Neural cell (in vitro differentiated cells): ENCODE data around the gene NPDC1. TPM values are rescaled to one million over a fixed set of nuclear protein-coding genes. Genes with fewer than 3 reads are reported as not detected.

Source experiments
- H2AFZ ChIP-seq: fragments of 200-600, 300-800 bp; sonication (generic), shearing (Covaris generic); 2 replicates; pipeline ENCODE4 v1.6.0; 2014; ENCODE audit warnings: low read depth, mild to moderate bottlenecking, antibody characterized with exemption, low read length, moderate library complexity
- H3F3A ChIP-seq: fragments of 200-600 bp; shearing (Covaris generic); 2 replicates; pipeline ENCODE4 v1.6.1; 2016; ENCODE audit warnings: mild to moderate bottlenecking, moderate library complexity, mixed read lengths, antibody characterized with exemption, low read length; ENCODE audit not compliant: insufficient read depth, poor library complexity, severe bottlenecking
- H3K27ac ChIP-seq: fragments of 200-600, 300-800 bp; sonication (generic), shearing (Covaris generic); 2 replicates; pipeline ENCODE4 v1.5.1; 2014; ENCODE audit warnings: mild to moderate bottlenecking, low read length, moderate library complexity
- H3K27me3 ChIP-seq: fragments of 300-800, 200-600 bp; sonication (generic), shearing (Covaris generic); 2 replicates; pipeline ENCODE4 v1.6.0; 2014; ENCODE audit warnings: mild to moderate bottlenecking, low read depth, low read length, moderate library complexity; ENCODE audit not compliant: insufficient read depth
- H3K36me3 ChIP-seq: fragments of 300-800, 200-600 bp; sonication (generic), shearing (Covaris generic); 2 replicates; pipeline ENCODE4 v1.5.1; 2014; ENCODE audit warnings: mild to moderate bottlenecking, antibody characterized with exemption, low read length, moderate library complexity; ENCODE audit not compliant: insufficient read depth
- H3K4me2 ChIP-seq: fragments of 300-800, 200-600 bp; sonication (generic), shearing (Covaris generic); 2 replicates; pipeline ENCODE4 v1.6.0; 2014; ENCODE audit warnings: mild to moderate bottlenecking, low read length
- H3K4me3 ChIP-seq: fragments of 300-800, 200-600 bp; sonication (generic), shearing (Covaris generic); 2 replicates; pipeline ENCODE4 v1.5.1; 2014; ENCODE audit warnings: mild to moderate bottlenecking, low read length, moderate library complexity
- H3K79me2 ChIP-seq: fragments of 200-600 bp; shearing (Covaris generic); replicated peaks from 2 replicates; pipeline ENCODE4 v1.6.0; 2014; ENCODE audit warnings: mild to moderate bottlenecking, low read length, moderate library complexity; ENCODE audit not compliant: insufficient read depth
- H3K9ac ChIP-seq: fragments of 300-800, 200-600 bp; sonication (generic), shearing (Covaris generic); 2 replicates; pipeline ENCODE4 v1.6.1; 2016; ENCODE audit warnings: mild to moderate bottlenecking, low read length, mixed read lengths
- H3K9me2 ChIP-seq: fragments of 200-600 bp; shearing (Covaris generic); 2 replicates; pipeline ENCODE4 v1.6.1; 2016; ENCODE audit warnings: mild to moderate bottlenecking, low read length, mixed read lengths; ENCODE audit not compliant: insufficient read depth
- H3K9me3 ChIP-seq: fragments of 200-600, 300-800 bp; sonication (generic), shearing (Covaris generic); 2 replicates; pipeline ENCODE4 v1.6.1; 2016; ENCODE audit warnings: mild to moderate bottlenecking, mixed run types, low read length, moderate library complexity, mixed read lengths
- H4K20me1 ChIP-seq: fragments of 200-600 bp; shearing (Covaris generic); 2 replicates; pipeline ENCODE4 v1.6.1; 2016; ENCODE audit warnings: mild to moderate bottlenecking, mixed run types; ENCODE audit not compliant: insufficient read depth
- CTCF ChIP-seq: fragments of 450-650 bp; IDR thresholded peaks from 2 replicates; pipeline ENCODE4 v1.5.1; 2014; ENCODE audit warnings: antibody characterized with exemption, mild to moderate bottlenecking, moderate library complexity; ENCODE audit not compliant: poor library complexity, severe bottlenecking
- EP300 ChIP-seq: fragments of 450-650 bp; conservative IDR thresholded peaks from 2 replicates; pipeline ENCODE4 v1.6.1; 2014; ENCODE audit warnings: antibody characterized with exemption, mild to moderate bottlenecking, moderate library complexity; ENCODE audit not compliant: poor library complexity, severe bottlenecking
- EZH2 ChIP-seq: fragments of 200-600, 300-800 bp; shearing (Covaris generic), sonication (generic); IDR thresholded peaks from 2 replicates; pipeline ENCODE4 v1.6.1; 2014; ENCODE audit warnings: antibody characterized with exemption, low read length, borderline replicate concordance, mild to moderate bottlenecking; ENCODE audit not compliant: insufficient read depth, poor library complexity, severe bottlenecking
- MXI1 ChIP-seq: fragments of 450-650 bp; conservative IDR thresholded peaks from 2 replicates; pipeline ENCODE4 v1.6.1; 2014; ENCODE audit warnings: antibody characterized with exemption, mild to moderate bottlenecking; ENCODE audit not compliant: poor library complexity, severe bottlenecking
- POLR2AphosphoS5 ChIP-seq: IDR thresholded peaks from 2 replicates; pipeline ENCODE4 v1.6.1; 2012
- RAD21 ChIP-seq: fragments of 450-650 bp; conservative IDR thresholded peaks from 2 replicates; pipeline ENCODE4 v1.6.1; 2014; ENCODE audit warnings: antibody characterized with exemption, mild to moderate bottlenecking, moderate library complexity
- REST ChIP-seq: IDR thresholded peaks from 2 replicates; pipeline ENCODE4 v1.6.1; 2012; ENCODE audit warnings: borderline replicate concordance
- SMC3 ChIP-seq: fragments of 450-650 bp; conservative IDR thresholded peaks from 2 replicates; pipeline ENCODE4 v1.6.1; 2014; ENCODE audit warnings: antibody characterized with exemption, mild to moderate bottlenecking, moderate library complexity; ENCODE audit not compliant: poor library complexity
- TAF1 ChIP-seq: IDR thresholded peaks from 2 replicates; pipeline ENCODE4 v1.6.1; 2012; ENCODE audit warnings: low read depth
- polyA plus RNA-seq: library from polyadenylated mRNA; depleted of rRNA; stranded (reverse); fragments of >200 nt; gene quantifications from 2 replicates; pipeline ENCODE4 v1.2.3, GENCODE V29; 2014

Gene NPDC1
- polyA plus RNA-seq, 1 donor from 2014 or later = 161 TPM

- Histone ChIP-seq H3K4me2 (no peak overlapping the region), H3K36me3 (no peaks in the 10 kb centered on the region), H3K9me3 (no peaks in the 10 kb centered on the region)
These were observed 11.6 kb upstream of the NPDC1 start for GRCh38 chr9:137057545-137057944.

DNA sequence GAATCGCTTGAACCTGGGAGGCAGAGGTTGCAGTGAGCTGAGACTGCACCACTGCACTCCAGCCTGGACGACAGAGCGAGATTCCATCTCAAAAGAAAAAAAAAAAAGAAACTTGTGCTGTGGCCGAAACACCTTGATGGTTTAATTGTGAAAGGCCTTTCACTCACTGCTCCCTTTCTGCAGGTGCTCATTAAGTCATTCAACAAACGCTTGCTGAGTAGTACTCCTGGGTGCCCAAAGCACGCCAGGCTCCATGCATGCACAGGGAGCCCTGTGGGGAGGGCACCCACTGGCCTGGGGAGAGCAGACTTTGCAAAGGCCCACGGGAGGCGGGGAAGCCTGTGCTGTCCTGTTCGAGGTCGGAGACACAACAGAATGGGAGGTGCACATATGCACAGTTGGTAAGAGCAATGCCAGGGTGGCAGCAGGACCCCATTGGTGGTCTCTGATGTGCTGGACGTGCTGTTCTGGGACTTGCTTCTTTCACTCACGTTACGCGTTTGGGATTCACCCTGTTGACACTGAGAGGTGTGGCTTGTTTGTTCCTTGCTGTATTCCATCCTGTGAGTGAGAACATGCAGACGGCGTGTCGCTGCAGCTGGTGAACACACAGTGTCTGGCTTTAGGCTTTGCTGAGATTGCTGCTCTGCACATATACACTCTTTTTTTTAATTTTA lies 10.9 kb upstream of the NPDC1 start:
- no peak overlapping the region for H3K9ac ChIP-seq
- TF ChIP-seq EP300 = no peak
- no peak for TF ChIP-seq EZH2
- no peak for TF ChIP-seq MXI1
- TF ChIP-seq RAD21 = no peak
- TF ChIP-seq REST = no peak

More at GRCh38 chr9:137057545-137057944, 11.6 kb upstream of the NPDC1 start:
- Histone ChIP-seq H3K9me2 (no peaks in the 10 kb centered on the region), H3K27me3 (peaks cover 31% of the 10 kb centered on the region), H3K9ac (no peak overlapping the region), H3K27ac (no peak overlapping the region), H3F3A (no peaks in the 10 kb centered on the region), H2AFZ (no peak overlapping the region), H4K20me1 (no peaks in the 10 kb centered on the region), H3K4me3 (no peak overlapping the region), H3K79me2 (no peaks in the 10 kb centered on the region)
- TF ChIP-seq REST (no peak), MXI1 (no peak), EZH2 (no peak), SMC3 (no peak), TAF1 (no peak), POLR2AphosphoS5 (no peak), CTCF (no peak), EP300 (no peak), RAD21 (no peak)

More for the DNA sequence above, 10.9 kb upstream of the NPDC1 start:
- Histone ChIP-seq H3F3A (no peaks in the 10 kb centered on the region), H3K27me3 (peaks cover 38% of the 10 kb centered on the region), H3K9me2 (no peaks in the 10 kb centered on the region), H3K36me3 (no peaks in the 10 kb centered on the region), H3K4me2 (no peak overlapping the region), H2AFZ (no peak overlapping the region), H3K79me2 (no peaks in the 10 kb centered on the region), H3K27ac (no peak overlapping the region), H3K9me3 (no peaks in the 10 kb centered on the region), H3K4me3 (no peak overlapping the region), H4K20me1 (no peaks in the 10 kb centered on the region)
